ENCODE data around the gene CRYBG3. TPM values are rescaled to one million over a fixed set of nuclear protein-coding genes. Genes with fewer than 3 reads are reported as not detected.
A peak's percentile ranks its signal among the peaks of the same experiment; 100 is the strongest.

The CRYBG3 gene
- total RNA-seq, 6 experiments from 2014 or later: 10.7 to 14.1 (median 12.8) TPM

GRCh38 chr3:97927704-97928103 is 105.9 kb downstream of the CRYBG3 start:
- Mint-ChIP-seq H3K4me3 (no peak overlapping the region), H3K27me3 (ENCODE audit: insufficient read depth) (peaks cover 2% of the 10 kb centered on the region; the same call in 1 of the 2 replicates), H3K27ac (no peak overlapping the region), H3K9me3 (no peaks in the 10 kb centered on the region), H3K36me3 (ENCODE audit: low read depth) (peaks cover 20% of the 10 kb centered on the region), H3K4me1 (ENCODE audit: low read depth) (peaks cover 12% of the 10 kb centered on the region)
- TF ChIP-seq CTCF (IDR thresholded peaks at IDR 0.05): no peak
- peak; percentile 31 for DNase-seq

GRCh38 chr3:97928986-97929385 is 107.2 kb downstream of the CRYBG3 start:
- Mint-ChIP-seq H3K9me3 (no peaks in the 10 kb centered on the region), H3K36me3 (ENCODE audit: low read depth) (peaks cover 20% of the 10 kb centered on the region), H3K27ac (no peak overlapping the region)

GRCh38 chr3:97930018-97930417 is 108.2 kb downstream of the CRYBG3 start:
- no peak for TF ChIP-seq CTCF (IDR thresholded peaks at IDR 0.05)
- Mint-ChIP-seq H3K4me1 (ENCODE audit: low read depth) (peaks cover 12% of the 10 kb centered on the region), H3K27me3 (ENCODE audit: insufficient read depth) (peaks cover 2% of the 10 kb centered on the region; the same call in 1 of the 2 replicates), H3K36me3 (ENCODE audit: low read depth) (peaks cover 20% of the 10 kb centered on the region), H3K27ac (no peak overlapping the region), H3K9me3 (no peaks in the 10 kb centered on the region), H3K4me3 (no peak overlapping the region)
- no peak for DNase-seq

More at GRCh38 chr3:97928986-97929385, 107.2 kb downstream of the CRYBG3 start:
- H3K4me3 Mint-ChIP-seq: no peak overlapping the region
- DNase-seq: no peak
- H3K27me3 Mint-ChIP-seq (ENCODE audit: insufficient read depth): peaks cover 2% of the 10 kb centered on the region; the same call in 1 of the 2 replicates
- peaks cover 12% of the 10 kb centered on the region for H3K4me1 Mint-ChIP-seq (ENCODE audit: low read depth)
- TF ChIP-seq CTCF (IDR thresholded peaks at IDR 0.05): no peak

- Mint-ChIP-seq H3K9me3 (no peaks in the 10 kb centered on the region), H3K4me3 (no peak overlapping the region), H3K27me3 (ENCODE audit: insufficient read depth) (peaks cover 2% of the 10 kb centered on the region; the same call in 1 of the 2 replicates), H3K27ac (no peak overlapping the region), H3K4me1 (ENCODE audit: low read depth) (peaks cover 12% of the 10 kb centered on the region), H3K36me3 (ENCODE audit: low read depth) (peaks cover 20% of the 10 kb centered on the region)
- TF ChIP-seq CTCF (IDR thresholded peaks at IDR 0.05): no peak
- DNase-seq: no peak
Measured at GRCh38 chr3:97931218-97931617, 109.4 kb downstream of the CRYBG3 start.

GRCh38 chr3:97932387-97932801 is 110.6 kb downstream of the CRYBG3 start:
- Mint-ChIP-seq H3K4me3 (no peak overlapping the region), H3K36me3 (ENCODE audit: low read depth) (peaks cover 23% of the 10 kb centered on the region), H3K27me3 (ENCODE audit: insufficient read depth) (peaks cover 2% of the 10 kb centered on the region; the same call in 1 of the 2 replicates), H3K9me3 (no peaks in the 10 kb centered on the region), H3K27ac (peak overlapping the region; percentile 16; the same call in 1 of the 2 replicates), H3K4me1 (ENCODE audit: low read depth) (peaks cover 13% of the 10 kb centered on the region)
- no peak for TF ChIP-seq CTCF (IDR thresholded peaks at IDR 0.05)
- no peak for DNase-seq

Data from HFFc6 (cell line).